Astrocyte (in vitro differentiated cells and primary cell): ENCODE measurements around the gene HDAC11. TPM values are rescaled to one million over a fixed set of nuclear protein-coding genes. Genes with fewer than 3 reads are reported as not detected.

Source experiments
- DNase-seq: peaks from one replicate; pipeline ENCODE4 v3.0.0-alpha.2; 2010; ENCODE audit warnings: low read depth
- FAIRE-seq: peaks from 2 replicates; lab custom pipeline; 2011; peaks lifted over from hg19 to GRCh38; lab: Jason Lieb, UNC
- H2AFZ ChIP-seq: 2 replicates; pipeline ENCODE4 v1.6.0; 2012; ENCODE audit warnings: low read depth, low read length, inconsistent platforms
- H3K27ac ChIP-seq: 2 replicates; pipeline ENCODE4 v1.5.1; 2011; ENCODE audit warnings: low read depth, low read length, inconsistent platforms
- H3K27me3 ChIP-seq: 2 replicates; pipeline ENCODE4 v1.6.0; 2011; ENCODE audit warnings: low read length, inconsistent platforms; ENCODE audit not compliant: insufficient read depth
- H3K36me3 ChIP-seq: 2 replicates; pipeline ENCODE4 v1.5.1; 2011; ENCODE audit warnings: low read length, inconsistent platforms; ENCODE audit not compliant: insufficient read depth
- H3K4me1 ChIP-seq: 2 replicates; pipeline ENCODE4 v1.5.1; 2011; ENCODE audit warnings: low read length, inconsistent platforms; ENCODE audit not compliant: insufficient read depth
- H3K4me2 ChIP-seq: 2 replicates; pipeline ENCODE4 v1.6.0; 2012; ENCODE audit warnings: low read length, inconsistent platforms
- H3K4me3 ChIP-seq: 2 replicates; pipeline ENCODE4 v1.5.1; 2011; ENCODE audit warnings: low read depth, mild to moderate bottlenecking, low read length, inconsistent platforms; ENCODE audit not compliant: insufficient read depth
- H3K79me2 ChIP-seq: 2 replicates; pipeline ENCODE4 v1.6.0; 2012; ENCODE audit warnings: mild to moderate bottlenecking, low read length, inconsistent platforms; ENCODE audit not compliant: insufficient read depth
- H3K9ac ChIP-seq: 2 replicates; pipeline ENCODE4 v1.6.0; 2012; ENCODE audit warnings: mild to moderate bottlenecking, low read length, inconsistent platforms
- H3K9me3 ChIP-seq: 2 replicates; pipeline ENCODE4 v1.5.1; 2012; ENCODE audit warnings: low read depth, mild to moderate bottlenecking, low read length, inconsistent platforms; ENCODE audit not compliant: insufficient read depth
- H4K20me1 ChIP-seq: 2 replicates; pipeline ENCODE4 v1.6.0; 2012; ENCODE audit warnings: low read length, inconsistent platforms; ENCODE audit not compliant: insufficient read depth
- H3K27ac Mint-ChIP-seq: one replicate; pipeline ENCODE4 v1.8.0; 2021; ENCODE audit warnings: mild to moderate bottlenecking, mixed read lengths; ENCODE audit not compliant: unreplicated experiment
- H3K27me3 Mint-ChIP-seq: one replicate; pipeline ENCODE4 v1.8.0; 2021; ENCODE audit warnings: low read depth, mixed read lengths; ENCODE audit not compliant: unreplicated experiment
- H3K36me3 Mint-ChIP-seq: one replicate; pipeline ENCODE4 v1.8.0; 2021; ENCODE audit warnings: low read depth, mixed read lengths; ENCODE audit not compliant: unreplicated experiment
- H3K4me1 Mint-ChIP-seq: one replicate; pipeline ENCODE4 v1.8.0; 2021; ENCODE audit warnings: low read depth, mixed read lengths; ENCODE audit not compliant: unreplicated experiment
- H3K4me3 Mint-ChIP-seq: one replicate; pipeline ENCODE4 v1.8.0; 2021; ENCODE audit warnings: mild to moderate bottlenecking, moderate library complexity, mixed read lengths; ENCODE audit not compliant: unreplicated experiment
- H3K9me3 Mint-ChIP-seq: one replicate; pipeline ENCODE4 v1.8.0; 2021; ENCODE audit warnings: mild to moderate bottlenecking, mixed read lengths; ENCODE audit not compliant: unreplicated experiment
- CTCF ChIP-seq: IDR thresholded peaks from 2 replicates; pipeline ENCODE4 v1.5.1; 2011; ENCODE audit warnings: low read depth, mild to moderate bottlenecking, inconsistent platforms, low read length, moderate library complexity; ENCODE audit not compliant: insufficient read depth
- EZH2 ChIP-seq: IDR thresholded peaks from 2 replicates; pipeline ENCODE4 v1.6.1; 2012; ENCODE audit warnings: mild to moderate bottlenecking, low read length, inconsistent platforms; ENCODE audit not compliant: insufficient read depth
- total RNA-seq: library from RNA; stranded (reverse); gene quantifications from 2 replicates; pipeline ENCODE4 v1.2.1, GENCODE V29; 2021

The HDAC11 gene
- total RNA-seq, 1 donor from 2014 or later: 8.6 TPM

GRCh38 chr3:13457593-13457992 is 22.5 kb upstream of the HDAC11 start:
- Mint-ChIP-seq H3K4me1 (no peaks in the 10 kb centered on the region), H3K36me3 (no peaks in the 10 kb centered on the region), H3K27ac (no peak overlapping the region), H3K27me3 (peaks cover 20% of the 10 kb centered on the region), H3K9me3 (peaks cover 3% of the 10 kb centered on the region), H3K4me3 (no peak overlapping the region)
- Histone ChIP-seq H3K36me3 (no peaks in the 10 kb centered on the region), H3K4me1 (no peaks in the 10 kb centered on the region), H3K9ac (no peak overlapping the region), H3K79me2 (no peaks in the 10 kb centered on the region), H3K27ac (no peak overlapping the region), H3K27me3 (no peaks in the 10 kb centered on the region), H4K20me1 (no peaks in the 10 kb centered on the region), H2AFZ (no peak overlapping the region), H3K4me2 (no peak overlapping the region), H3K4me3 (no peak overlapping the region), H3K9me3 (no peaks in the 10 kb centered on the region)
- DNase-seq (no peak), FAIRE-seq (no peak)
- TF ChIP-seq EZH2 (no peak), CTCF (no peak)

DNA sequence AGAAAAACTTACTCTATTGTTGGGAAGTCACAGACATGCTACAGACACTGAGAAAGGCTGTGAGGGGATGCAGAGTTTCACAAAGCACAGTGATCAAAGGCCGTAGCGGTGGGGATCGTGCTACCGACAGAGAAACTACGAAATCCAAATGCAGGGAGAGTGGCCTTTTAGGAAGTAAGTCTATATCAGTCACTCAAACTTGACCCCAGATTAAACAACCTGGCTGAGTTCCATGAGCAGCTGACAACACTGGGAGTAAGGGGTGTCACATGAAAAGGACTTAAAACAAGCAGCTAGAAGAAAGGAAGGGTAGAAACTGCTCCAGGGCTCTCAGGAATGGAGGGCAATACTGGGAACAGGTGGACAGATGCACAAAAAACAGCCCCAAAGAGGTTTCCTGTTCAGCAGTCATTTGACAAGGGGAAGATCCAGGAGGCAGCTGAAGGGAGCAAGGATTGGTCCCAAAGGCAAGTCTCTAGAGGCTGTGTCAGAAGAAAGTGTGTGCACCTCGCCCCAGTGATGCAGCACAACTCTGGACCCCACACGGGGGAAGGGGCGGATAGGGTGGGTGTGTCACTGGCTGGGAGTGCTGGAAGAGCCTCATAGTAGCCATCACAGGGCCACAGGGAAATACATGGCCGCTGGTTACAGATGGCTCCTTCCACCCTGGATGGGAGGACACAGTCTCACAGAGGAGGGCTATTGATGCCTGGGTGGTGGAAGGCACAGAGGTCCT is 20.3 kb upstream of the HDAC11 start:
- Mint-ChIP-seq H3K27me3 (peaks cover 36% of the 10 kb centered on the region), H3K27ac (no peak overlapping the region), H3K9me3 (peaks cover 3% of the 10 kb centered on the region), H3K4me3 (no peak overlapping the region), H3K36me3 (no peaks in the 10 kb centered on the region), H3K4me1 (no peaks in the 10 kb centered on the region)
- Histone ChIP-seq H3K4me1 (no peaks in the 10 kb centered on the region), H3K4me3 (no peak overlapping the region), H3K9ac (no peak overlapping the region), H3K9me3 (no peaks in the 10 kb centered on the region), H2AFZ (no peak overlapping the region), H3K79me2 (no peaks in the 10 kb centered on the region), H3K4me2 (no peak overlapping the region), H3K36me3 (no peaks in the 10 kb centered on the region), H4K20me1 (no peaks in the 10 kb centered on the region), H3K27me3 (peaks cover 7% of the 10 kb centered on the region), H3K27ac (no peak overlapping the region)
- DNase-seq: no peak
- no peak for FAIRE-seq
- TF ChIP-seq EZH2: no peak
- TF ChIP-seq CTCF: no peak

DNA sequence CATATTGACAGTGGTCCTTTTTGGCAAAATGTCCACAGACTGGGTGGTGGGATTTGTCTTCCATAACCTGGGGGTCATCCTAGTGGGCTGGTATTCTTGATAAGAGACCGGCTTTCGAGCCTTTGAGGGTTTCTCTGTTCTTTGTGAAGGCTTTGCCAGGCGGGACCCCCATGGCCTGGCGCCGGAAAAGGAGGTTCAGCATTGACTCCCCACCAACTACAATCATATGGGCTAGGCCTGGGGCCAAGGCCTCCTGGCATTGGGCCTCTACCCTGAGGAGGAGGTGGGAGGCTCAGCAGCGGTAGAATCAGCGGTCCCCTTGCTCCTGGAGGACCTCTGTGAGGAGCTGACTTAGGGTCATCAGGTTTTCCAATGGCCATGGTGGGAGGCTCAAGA is 19.8 kb upstream of the HDAC11 start:
- Histone ChIP-seq H3K36me3 (no peaks in the 10 kb centered on the region), H3K79me2 (no peaks in the 10 kb centered on the region), H3K9ac (no peak overlapping the region), H3K9me3 (no peaks in the 10 kb centered on the region), H3K27ac (no peak overlapping the region), H3K27me3 (peaks cover 9% of the 10 kb centered on the region), H3K4me3 (no peak overlapping the region), H2AFZ (no peak overlapping the region), H3K4me2 (no peak overlapping the region), H4K20me1 (no peaks in the 10 kb centered on the region), H3K4me1 (no peaks in the 10 kb centered on the region)
- peaks cover 3% of the 10 kb centered on the region for H3K9me3 Mint-ChIP-seq
- H3K27ac Mint-ChIP-seq: no peak overlapping the region
- TF ChIP-seq CTCF: no peak
- no peak for TF ChIP-seq EZH2
- no peaks in the 10 kb centered on the region for H3K4me1 Mint-ChIP-seq
- FAIRE-seq: no peak
- H3K4me3 Mint-ChIP-seq: no peak overlapping the region
- no peak for DNase-seq
- peaks cover 41% of the 10 kb centered on the region for H3K27me3 Mint-ChIP-seq
- no peaks in the 10 kb centered on the region for H3K36me3 Mint-ChIP-seq
